Mesenchymal stem cell (in vitro differentiated cells and primary cell): ENCODE measurements around the gene NUDCD3. TPM values are rescaled to one million over a fixed set of nuclear protein-coding genes. Genes with fewer than 3 reads are reported as not detected.

ENCODE experiments used
- DNase-seq: peaks from one replicate; pipeline ENCODE4 v3.0.0-alpha.2; 2013
- H2AFZ ChIP-seq: one replicate; pipeline ENCODE4 v1.6.1; 2013; ENCODE audit warnings: low read depth, mild to moderate bottlenecking, control low read depth, inconsistent platforms, low read length, moderate library complexity
- H2AK5ac ChIP-seq: 2 replicates; pipeline ENCODE4 v1.6.1; 2013; ENCODE audit warnings: low read length, moderate library complexity, mild to moderate bottlenecking, inconsistent platforms; ENCODE audit not compliant: severe bottlenecking
- H2BK120ac ChIP-seq: one replicate; pipeline ENCODE4 v1.6.1; 2013; ENCODE audit warnings: low read depth, mild to moderate bottlenecking, inconsistent platforms, low read length, moderate library complexity
- H2BK12ac ChIP-seq, 2 experiments: one replicate each; pipeline ENCODE4 v1.6.1; 2013; ENCODE audit warnings: inconsistent platforms in 2 of 2, low read length in 2 of 2, mild to moderate bottlenecking in 2 of 2, moderate library complexity in 2 of 2, control low read depth in 1 of 2
- H2BK15ac ChIP-seq: one replicate; pipeline ENCODE4 v1.6.1; 2013; ENCODE audit warnings: mild to moderate bottlenecking, low read depth, inconsistent platforms; ENCODE audit not compliant: poor library complexity, severe bottlenecking
- H2BK5ac ChIP-seq: 2 replicates; pipeline ENCODE4 v1.6.1; 2013; ENCODE audit warnings: low read depth, mild to moderate bottlenecking, low read length, control low read depth, inconsistent platforms; ENCODE audit not compliant: poor library complexity, severe bottlenecking
- H3K14ac ChIP-seq, 2 experiments: one replicate each; pipeline ENCODE4 v1.6.1; 2013; ENCODE audit warnings: inconsistent platforms in 2 of 2, low read length in 2 of 2, control low read depth in 1 of 2, mild to moderate bottlenecking in 1 of 2, moderate library complexity in 1 of 2
- H3K18ac ChIP-seq, 2 experiments: one replicate each; pipeline ENCODE4 v1.6.1; 2013; ENCODE audit warnings: inconsistent platforms in 2 of 2, low read length in 2 of 2, control low read depth in 1 of 2, low read depth in 1 of 2, mild to moderate bottlenecking in 1 of 2
- H3K23ac ChIP-seq, 2 experiments: one replicate each; pipeline ENCODE4 v1.6.1; 2013; ENCODE audit warnings: inconsistent platforms in 2 of 2, low read length in 2 of 2, mild to moderate bottlenecking in 2 of 2, moderate library complexity in 2 of 2, control low read depth in 1 of 2
- H3K27ac ChIP-seq: 2 replicates; pipeline ENCODE4 v1.5.1; 2013; ENCODE audit warnings: mild to moderate bottlenecking, moderate library complexity, low read length, control low read depth, inconsistent platforms; ENCODE audit not compliant: poor library complexity, severe bottlenecking
- H3K27me3 ChIP-seq, 2 experiments: 2 replicates each; pipeline versions ENCODE4 v1.6.1 to v1.7.0; 2013; ENCODE audit warnings: low read length in 2 of 2, mild to moderate bottlenecking in 2 of 2, moderate library complexity in 2 of 2, control low read depth in 1 of 2, inconsistent platforms in 1 of 2; ENCODE audit not compliant: control insufficient read depth in 1 of 2, insufficient read depth in 1 of 2
- H3K36me3 ChIP-seq, 2 experiments: 2 replicates each; pipeline versions ENCODE4 v1.6.1 to v1.7.0; 2013; ENCODE audit warnings: low read length in 2 of 2, control low read depth in 1 of 2, inconsistent platforms in 1 of 2, low read depth in 1 of 2, mild to moderate bottlenecking in 1 of 2; ENCODE audit not compliant: insufficient read depth in 2 of 2, control insufficient read depth in 1 of 2
- H3K4ac ChIP-seq, 2 experiments: one replicate each; pipeline ENCODE4 v1.6.1; 2013; ENCODE audit warnings: inconsistent platforms in 2 of 2, low read length in 2 of 2, mild to moderate bottlenecking in 2 of 2, moderate library complexity in 2 of 2, control low read depth in 1 of 2, low read depth in 1 of 2
- H3K4me1 ChIP-seq: 2 replicates; pipeline ENCODE4 v1.6.1; 2013; ENCODE audit warnings: low read depth, low read length, control low read depth; ENCODE audit not compliant: control insufficient read depth, insufficient read depth
- H3K4me2 ChIP-seq: 2 replicates; pipeline ENCODE4 v1.6.1; 2013; ENCODE audit warnings: low read length, mild to moderate bottlenecking, inconsistent platforms; ENCODE audit not compliant: poor library complexity, severe bottlenecking
- H3K4me3 ChIP-seq, 2 experiments: 2 replicates each; pipeline versions ENCODE4 v1.5.1 to v1.7.0; 2013; ENCODE audit warnings: low read length in 2 of 2, mild to moderate bottlenecking in 2 of 2, control low read depth in 1 of 2, low read depth in 1 of 2; ENCODE audit not compliant: insufficient read depth in 1 of 2
- H3K79me1 ChIP-seq: replicated peaks from 2 replicates; pipeline ENCODE4 v1.6.1; 2013; ENCODE audit warnings: mild to moderate bottlenecking, control low read depth, low read length, inconsistent platforms; ENCODE audit not compliant: poor library complexity, severe bottlenecking
- H3K9ac ChIP-seq: 2 replicates; pipeline ENCODE4 v1.7.0; 2013; ENCODE audit warnings: mild to moderate bottlenecking, low read length, moderate library complexity
- H3K9me3 ChIP-seq: 2 replicates; pipeline ENCODE4 v1.7.0; 2013; ENCODE audit warnings: mild to moderate bottlenecking, low read length; ENCODE audit not compliant: control insufficient read depth
- H4K8ac ChIP-seq: one replicate; pipeline ENCODE4 v1.6.1; 2013; ENCODE audit warnings: inconsistent platforms, mild to moderate bottlenecking, low read length, moderate library complexity
- H4K91ac ChIP-seq: one replicate; pipeline ENCODE4 v1.6.1; 2013; ENCODE audit warnings: mild to moderate bottlenecking, low read length, inconsistent platforms
- WGBS: methylation state at CpG from one replicate; pipeline ENCODE4 v1.1.7; 2013; ENCODE audit warnings: mixed read lengths; 5-methylcytosine and 5-hydroxymethylcytosine counted together
- small RNA-seq: library from polyadenylated mRNA; stranded (forward); fragments of <200 nt; extraction: miRNeasy Mini kit (QIAGEN cat#:217004); gene quantifications from one replicate; pipeline ENCODE3, GENCODE V24; 2013; ENCODE audit warnings: low read depth

The NUDCD3 gene

GRCh38 chr7:44331682-44332081, 158.8 kb downstream of the NUDCD3 start:
- Histone ChIP-seq H3K4me3 (no peak overlapping the region), H3K4ac (no peak overlapping the region), H3K36me3 (no peaks in the 10 kb centered on the region), H4K8ac (no peak overlapping the region), H2BK15ac (no peak overlapping the region), H3K9me3 (peaks cover 7% of the 10 kb centered on the region), H3K27me3 (peaks cover 28 to 30% of the 10 kb centered on the region in 2 experiments), H3K79me1 (no peaks in the 10 kb centered on the region), H2BK120ac (no peak overlapping the region), H4K91ac (no peak overlapping the region), H3K4me2 (no peak overlapping the region), H2AK5ac (no peak overlapping the region), H3K14ac (no peak overlapping the region), H2BK12ac (no peak overlapping the region), H2BK5ac (no peak overlapping the region), H3K27ac (no peak overlapping the region), H3K23ac (no peak overlapping the region), H3K18ac (no peak overlapping the region), H3K4me1 (peaks cover 4% of the 10 kb centered on the region), H2AFZ (no peak overlapping the region), H3K9ac (no peak overlapping the region)
- WGBS, result 82% methylated on average over 4 of the region's 5 CpGs
- DNase-seq, result no peak

- Histone ChIP-seq H3K36me3 (no peaks in the 10 kb centered on the region), H3K14ac (peak overlapping the region in 1 of 2 experiments; percentile 64), H3K4me3 (no peak overlapping the region), H4K91ac (no peak overlapping the region), H3K4ac (no peak overlapping the region), H2BK5ac (no peak overlapping the region), H3K9me3 (no peaks in the 10 kb centered on the region), H2BK120ac (no peak overlapping the region), H3K27ac (no peak overlapping the region), H3K18ac (no peak overlapping the region), H4K8ac (no peak overlapping the region), H2AFZ (no peak overlapping the region), H2AK5ac (no peak overlapping the region), H3K79me1 (no peaks in the 10 kb centered on the region), H2BK15ac (no peak overlapping the region), H3K27me3 (peaks cover 33 to 34% of the 10 kb centered on the region in 2 experiments), H3K4me1 (peaks cover 9% of the 10 kb centered on the region), H3K4me2 (no peak overlapping the region), H3K23ac (no peak overlapping the region), H2BK12ac (no peak overlapping the region), H3K9ac (no peak overlapping the region)
- WGBS, result 77% methylated on average over 6 of the region's 6 CpGs
- DNase-seq, result no peak
Observed at GRCh38 chr7:44330331-44330730, 160.1 kb downstream of the NUDCD3 start.

- Histone ChIP-seq H3K9ac (no peak overlapping the region), H3K4me2 (no peak overlapping the region), H3K4me3 (no peak overlapping the region), H3K79me1 (no peaks in the 10 kb centered on the region), H3K18ac (no peak overlapping the region), H3K4ac (no peak overlapping the region), H2AFZ (no peak overlapping the region), H3K4me1 (peaks cover 10% of the 10 kb centered on the region), H2BK15ac (no peak overlapping the region), H3K36me3 (no peaks in the 10 kb centered on the region), H2BK12ac (no peak overlapping the region), H3K27me3 (peaks cover 33 to 34% of the 10 kb centered on the region in 2 experiments), H3K23ac (no peak overlapping the region), H3K27ac (no peak overlapping the region), H3K9me3 (no peaks in the 10 kb centered on the region), H4K91ac (no peak overlapping the region), H3K14ac (no peak overlapping the region), H2BK120ac (no peak overlapping the region), H2BK5ac (no peak overlapping the region), H2AK5ac (no peak overlapping the region), H4K8ac (no peak overlapping the region)
- no peak for DNase-seq
- WGBS, result 86% methylated on average over 3 of the region's 3 CpGs
Observed at GRCh38 chr7:44329888-44330287, 160.6 kb downstream of the NUDCD3 start.

Small RNA genes lying within 50 kb of the gene (small RNA-seq; reads per million reads assigned to genes)
- not detected for gene RNU6-1097P
